NT2/D1 (cell line): ENCODE measurements around the gene ABCA1.

Experiments used
- SUZ12 ChIP-seq: IDR thresholded peaks from 2 replicates; pipeline ENCODE4 v1.6.1; 2011; ENCODE audit not compliant: insufficient read length, insufficient read depth; ENCODE audit errors: extremely low read depth
- YY1 ChIP-seq: IDR thresholded peaks from 2 replicates; pipeline ENCODE4 v1.6.1; 2011; ENCODE audit not compliant: insufficient read length, insufficient read depth
- ZNF274 ChIP-seq: IDR thresholded peaks from 2 replicates; pipeline ENCODE4 v1.6.1; 2011; ENCODE audit warnings: mild to moderate bottlenecking, low read depth, low read length

GRCh38 chr9:104934691-104935500 lies 6.9 kb upstream of the ABCA1 start:
- TF ChIP-seq ZNF274 (no peak), SUZ12 (no peak), YY1 (no peak)
